Erythroblast (primary cell): ENCODE data around the gene AGO3.

ENCODE experiments used
- GATA1 ChIP-seq: IDR thresholded peaks from 2 replicates; pipeline ENCODE4 v1.6.1; 2011; ENCODE audit warnings: low read depth, mild to moderate bottlenecking, control low read depth, low read length, moderate library complexity
- POLR2A ChIP-seq: IDR thresholded peaks from 2 replicates; pipeline ENCODE4 v1.6.1; 2011; ENCODE audit warnings: mild to moderate bottlenecking, low read length

DNA sequence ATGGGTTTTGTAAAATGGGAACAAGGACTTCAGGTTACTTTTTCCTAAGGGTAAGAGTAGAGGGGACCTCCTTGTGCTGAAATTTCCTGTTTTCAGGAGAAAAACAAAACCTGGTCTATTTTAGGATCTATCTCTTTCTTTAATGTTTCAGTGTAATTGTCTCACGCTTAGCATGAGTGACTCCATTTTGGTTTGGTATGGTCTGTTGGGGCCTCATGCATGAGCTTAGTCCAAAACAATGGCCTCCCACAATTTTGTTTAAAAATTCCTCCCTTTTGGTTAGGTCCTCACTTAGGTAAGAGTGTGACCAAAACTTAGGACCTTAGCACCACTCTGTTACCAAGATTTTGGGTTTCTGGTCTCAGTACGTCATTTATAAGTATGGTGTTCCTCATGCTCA lies 85.8 kb downstream of the AGO3 start:
- no peak for TF ChIP-seq POLR2A
- no peak for TF ChIP-seq GATA1
